Endometrium (tissue), 2 donors: ENCODE measurements around the gene RXRB.

Experiments
- FAIRE-seq: peaks from 2 replicates; lab custom pipeline; 2012; peaks lifted over from hg19 to GRCh38; lab: Jason Lieb, UNC
- donor health status: control.
- donor health status: control.

The RXRB gene

DNA sequence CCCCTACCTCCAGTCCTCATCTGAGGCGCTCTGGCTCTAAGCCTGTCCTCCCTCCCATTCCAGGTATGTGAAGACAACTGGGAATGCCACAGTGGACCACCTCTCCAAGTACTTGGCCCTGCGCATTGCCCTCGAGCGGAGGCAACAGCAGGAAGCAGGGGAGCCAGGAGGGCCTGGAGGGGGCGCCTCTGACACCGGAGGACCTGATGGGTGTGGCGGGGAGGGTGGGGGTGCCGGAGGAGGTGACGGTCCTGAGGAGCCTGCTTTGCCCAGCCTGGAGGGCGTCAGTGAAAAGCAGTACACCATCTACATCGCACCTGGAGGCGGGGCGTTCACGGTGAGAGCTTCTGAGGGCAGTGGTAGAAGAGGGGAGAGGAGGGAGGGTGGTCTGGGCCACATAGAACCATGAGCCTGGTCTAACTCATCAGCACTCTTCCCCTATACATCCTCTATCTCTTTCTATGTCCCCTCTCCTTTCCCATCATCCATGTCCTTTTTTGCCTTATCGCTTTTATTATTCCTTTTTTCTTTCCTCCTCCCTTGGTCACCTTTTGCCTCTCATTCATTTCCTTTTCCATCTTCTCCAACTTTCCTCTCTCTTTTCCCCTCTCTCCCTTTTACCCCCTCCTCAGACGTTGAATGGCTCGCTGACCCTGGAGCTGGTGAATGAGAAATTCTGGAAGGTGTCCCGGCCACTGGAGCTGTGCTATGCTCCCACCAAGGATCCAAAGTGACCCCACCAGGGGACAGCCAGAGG, 11.4 kb upstream of the RXRB start:
- FAIRE-seq: no peak

DNA sequence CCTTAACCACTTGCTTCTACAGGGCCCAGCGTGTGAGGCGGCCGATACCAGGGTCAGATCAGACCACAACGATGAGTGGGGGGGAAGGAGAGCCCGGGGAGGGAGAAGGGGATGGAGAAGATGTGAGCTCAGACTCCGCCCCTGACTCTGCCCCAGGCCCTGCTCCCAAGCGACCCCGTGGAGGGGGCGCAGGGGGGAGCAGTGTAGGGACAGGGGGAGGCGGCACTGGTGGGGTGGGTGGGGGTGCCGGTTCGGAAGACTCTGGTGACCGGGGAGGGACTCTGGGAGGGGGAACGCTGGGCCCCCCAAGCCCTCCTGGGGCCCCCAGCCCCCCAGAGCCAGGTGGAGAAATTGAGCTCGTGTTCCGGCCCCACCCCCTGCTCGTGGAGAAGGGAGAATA, 10.7 kb upstream of the RXRB start:
- no peak for FAIRE-seq

DNA sequence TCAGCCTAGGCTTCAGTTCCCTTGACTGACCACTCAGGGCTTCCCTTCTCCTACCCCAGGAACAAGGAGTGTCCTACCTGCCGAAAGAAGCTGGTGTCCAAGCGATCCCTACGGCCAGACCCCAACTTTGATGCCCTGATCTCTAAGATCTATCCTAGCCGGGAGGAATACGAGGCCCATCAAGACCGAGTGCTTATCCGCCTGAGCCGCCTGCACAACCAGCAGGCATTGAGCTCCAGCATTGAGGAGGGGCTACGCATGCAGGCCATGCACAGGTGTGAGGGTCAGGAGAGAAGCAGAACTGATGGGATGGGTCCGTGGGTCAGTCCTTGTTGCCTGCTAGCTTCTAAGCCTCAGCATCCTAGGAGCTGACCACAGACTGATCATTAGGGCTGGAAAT, 9.4 kb upstream of the RXRB start:
- no peak for FAIRE-seq

DNA sequence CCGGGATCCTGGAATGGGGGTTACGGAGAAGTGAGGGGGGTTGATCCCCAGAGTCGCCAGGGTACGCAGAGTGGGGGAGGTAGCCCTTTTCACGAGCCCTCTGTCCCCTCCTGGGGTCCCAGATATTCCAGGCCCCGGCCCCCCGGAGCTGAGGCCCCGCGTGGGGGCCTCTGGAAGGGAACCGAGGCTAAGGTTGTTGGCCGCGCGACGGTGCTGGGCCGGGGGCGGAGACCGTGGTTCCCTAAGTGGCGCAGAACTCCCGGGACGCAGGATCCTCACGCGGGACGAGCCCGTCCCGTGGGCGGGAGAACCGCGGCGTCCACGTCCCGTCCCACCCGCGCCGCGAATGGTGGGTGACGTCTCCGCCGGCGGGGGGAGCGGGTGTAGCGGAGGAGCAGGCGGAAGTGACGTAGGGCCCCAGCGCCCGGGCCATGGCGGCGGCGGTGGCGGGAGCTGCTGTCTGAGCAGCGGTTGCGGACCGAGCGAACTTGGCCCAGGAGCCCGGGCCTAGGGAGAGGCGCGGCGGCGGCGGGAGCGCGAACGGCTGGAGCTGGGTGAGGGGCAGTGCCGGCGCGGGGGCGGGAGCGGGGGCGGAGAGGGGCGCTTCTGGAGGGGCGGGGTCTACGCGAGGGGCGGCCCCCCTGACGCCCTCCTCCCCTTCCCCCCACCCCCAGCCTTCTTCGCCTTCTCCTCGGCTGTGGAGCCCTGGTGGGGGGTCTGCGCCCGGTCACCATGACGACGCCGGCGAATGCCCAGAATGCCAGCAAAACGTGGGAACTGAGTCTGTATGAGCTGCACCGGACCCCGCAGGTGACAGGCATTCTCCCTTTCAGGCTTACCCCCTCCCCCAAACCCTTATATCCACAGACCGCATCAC, 7.9 kb upstream of the RXRB start, which contains the start of gene RING1:
Gene RING1, plus strand, starts transcription at position 410 of the 877 bp plus-strand sequence. Its CDS starts 323 bp downstream, at position 733.
- no peak for FAIRE-seq

DNA sequence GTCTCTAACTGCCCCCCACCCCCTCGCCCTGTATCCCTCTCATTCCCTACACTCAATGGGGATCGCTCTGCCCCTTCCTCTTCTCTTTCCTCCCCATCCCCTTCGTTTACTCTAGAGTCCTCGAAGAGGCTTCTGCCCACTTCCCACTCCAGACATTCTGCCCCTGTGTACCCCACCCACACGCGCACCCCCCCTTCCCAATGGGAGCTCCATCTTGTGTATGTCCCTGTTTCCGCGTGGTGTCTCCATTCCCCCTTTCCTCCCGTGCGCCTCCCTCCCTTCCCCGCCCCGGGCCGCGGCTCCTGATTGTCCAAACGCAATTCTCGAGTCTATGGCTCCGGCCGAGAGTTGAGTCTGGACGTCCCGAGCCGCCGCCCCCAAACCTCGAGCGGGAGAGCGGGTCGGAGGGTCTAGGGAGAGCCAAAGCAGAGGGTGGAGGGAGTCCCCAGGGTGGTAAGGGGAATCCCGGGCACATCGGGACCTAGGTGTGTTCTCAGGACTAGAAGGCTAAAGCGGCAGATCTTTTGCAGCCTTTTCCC, 7.2 kb upstream of the RXRB start:
- FAIRE-seq: no peak

DNA sequence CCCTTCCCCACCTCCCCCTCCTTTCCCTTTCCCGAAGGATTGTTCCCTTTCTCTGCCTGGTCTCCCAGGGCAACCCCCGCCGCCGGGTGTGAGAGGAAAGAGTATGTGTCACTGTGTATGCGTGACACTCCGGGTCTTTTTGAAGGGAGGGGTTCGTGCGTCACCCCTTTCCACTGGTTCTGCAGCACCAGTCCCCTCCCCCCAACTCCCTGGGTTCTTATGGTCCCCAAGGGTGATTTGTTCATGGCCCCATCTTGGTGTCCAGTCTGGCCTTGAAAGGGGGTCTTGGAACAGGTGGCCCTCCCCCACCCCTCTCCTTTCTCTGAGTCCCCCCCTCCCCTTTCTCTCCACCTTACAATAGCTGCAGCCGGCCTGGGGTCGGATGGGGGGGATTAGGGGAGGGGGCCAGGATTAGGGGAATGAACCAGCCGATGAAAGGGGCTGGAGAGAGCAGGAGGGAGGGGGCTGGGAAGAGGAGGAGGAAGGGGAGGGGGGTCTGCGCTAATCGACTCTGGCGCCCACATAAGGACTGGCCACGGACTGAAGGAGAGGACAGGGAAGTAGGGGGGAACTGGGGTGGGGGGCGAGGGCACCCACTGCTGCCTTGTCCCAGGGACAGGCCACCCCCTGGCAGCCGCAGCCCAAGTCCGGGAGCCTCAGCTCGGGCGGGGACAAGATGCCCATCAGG, 6.5 kb upstream of the RXRB start:
- no peak for FAIRE-seq

DNA sequence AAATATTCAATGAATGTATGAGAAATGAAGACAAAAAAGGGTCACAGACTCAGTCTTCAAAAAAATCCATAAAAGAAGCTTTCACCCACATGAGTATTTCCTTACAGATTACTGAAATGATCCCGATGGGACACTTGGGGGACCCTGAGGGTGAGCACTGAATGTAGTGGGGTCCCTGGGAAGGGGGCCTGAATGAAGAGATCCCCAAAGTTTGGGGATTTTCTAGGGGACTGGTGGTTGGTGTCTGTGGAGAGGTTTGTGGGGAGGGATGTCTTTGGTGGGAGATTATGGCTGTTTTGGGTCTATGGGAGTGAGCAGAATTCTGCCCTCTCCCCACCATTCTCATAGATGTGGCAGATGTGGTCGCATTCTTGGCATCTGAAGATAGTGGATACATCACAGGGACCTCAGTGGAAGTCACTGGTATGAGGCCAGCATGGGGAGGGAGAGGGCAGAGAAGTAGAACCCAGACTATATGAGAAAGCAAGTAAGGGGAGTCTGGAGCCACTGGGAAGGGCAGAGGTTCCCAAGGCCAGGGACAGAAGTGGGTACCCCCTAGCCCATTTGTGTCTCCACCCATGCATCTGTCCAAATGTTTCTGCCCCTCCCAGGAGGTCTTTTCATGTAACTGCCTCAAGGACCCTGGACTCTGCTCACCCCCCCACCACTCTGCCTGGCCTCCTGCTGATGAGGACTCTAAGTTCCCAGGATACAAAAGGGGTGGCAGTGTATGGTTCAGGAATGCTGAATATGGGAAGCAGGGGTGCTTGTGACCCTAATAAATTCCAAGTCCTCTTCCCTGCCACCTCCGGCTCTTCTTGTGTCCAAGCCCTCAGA, 5.8 kb upstream of the RXRB start:
- no peak for FAIRE-seq

DNA sequence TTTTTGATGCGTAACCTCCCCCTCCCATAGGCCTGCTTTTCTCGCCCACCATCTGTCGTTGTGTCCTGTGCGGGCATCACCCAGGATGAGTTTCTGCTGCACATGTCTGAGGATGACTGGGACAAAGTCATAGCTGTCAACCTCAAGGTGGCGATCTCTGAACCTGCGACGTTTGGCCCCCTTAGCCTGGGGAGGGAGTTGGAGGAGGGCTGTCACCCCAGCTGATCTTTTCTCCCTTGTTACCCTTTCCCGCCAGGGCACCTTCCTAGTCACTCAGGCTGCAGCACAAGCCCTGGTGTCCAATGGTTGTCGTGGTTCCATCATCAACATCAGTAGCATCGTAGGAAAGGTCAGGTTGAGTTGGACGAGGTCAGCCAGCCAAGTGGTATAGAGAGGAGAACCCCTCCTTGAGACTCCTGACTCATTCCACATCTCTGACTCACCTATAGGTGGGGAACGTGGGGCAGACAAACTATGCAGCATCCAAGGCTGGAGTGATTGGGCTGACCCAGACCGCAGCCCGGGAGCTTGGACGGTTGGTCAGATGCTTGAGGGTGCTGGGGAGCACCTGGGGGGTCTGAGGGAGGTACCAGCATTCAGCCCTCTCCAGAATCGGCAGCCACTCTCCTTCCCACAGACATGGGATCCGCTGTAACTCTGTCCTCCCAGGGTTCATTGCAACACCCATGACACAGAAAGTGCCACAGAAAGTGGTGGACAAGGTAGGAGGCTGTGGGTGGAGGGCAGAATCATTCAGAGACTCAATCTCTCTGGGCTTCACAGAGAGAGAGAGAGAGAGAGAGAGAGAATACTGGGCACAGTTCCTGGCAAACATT, 4.9 kb upstream of the RXRB start:
- FAIRE-seq: no peak

DNA sequence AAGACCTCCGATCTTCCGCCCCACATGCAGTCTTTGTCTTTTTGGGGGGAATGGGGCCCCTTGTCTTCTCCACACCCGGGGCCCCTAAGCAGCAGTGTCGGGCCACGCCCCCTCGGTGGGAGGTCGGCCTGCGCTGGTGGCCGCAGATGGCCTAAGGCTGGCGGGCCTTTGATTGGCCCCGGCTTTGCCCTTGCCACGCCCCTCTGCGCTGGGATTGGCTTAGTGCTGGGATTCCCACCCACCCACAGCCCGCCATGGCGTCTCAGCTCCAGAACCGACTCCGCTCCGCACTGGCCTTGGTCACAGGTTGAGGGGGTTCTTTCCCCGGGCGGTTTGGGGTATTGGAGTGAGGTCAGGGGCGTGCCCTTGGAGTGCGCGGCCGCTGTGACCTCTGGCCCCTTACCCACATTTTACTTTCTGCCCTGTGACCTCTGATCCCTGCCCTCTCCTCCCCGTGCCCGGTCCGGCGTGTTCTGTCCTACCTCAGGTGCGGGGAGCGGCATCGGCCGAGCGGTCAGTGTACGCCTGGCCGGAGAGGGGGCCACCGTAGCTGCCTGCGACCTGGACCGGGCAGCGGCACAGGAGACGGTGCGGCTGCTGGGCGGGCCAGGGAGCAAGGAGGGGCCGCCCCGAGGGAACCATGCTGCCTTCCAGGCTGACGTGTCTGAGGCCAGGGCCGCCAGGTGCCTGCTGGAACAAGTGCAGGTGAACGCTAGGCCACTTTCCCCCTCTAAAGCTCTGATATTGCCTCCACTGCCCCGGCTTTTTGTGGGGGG, 4.1 kb upstream of the RXRB start, which contains the start of gene HSD17B8:
Gene HSD17B8, plus strand, starts transcription at position 241 of the 776 bp plus-strand sequence. Its CDS starts 14 bp downstream, at position 255.
- FAIRE-seq: no peak

DNA sequence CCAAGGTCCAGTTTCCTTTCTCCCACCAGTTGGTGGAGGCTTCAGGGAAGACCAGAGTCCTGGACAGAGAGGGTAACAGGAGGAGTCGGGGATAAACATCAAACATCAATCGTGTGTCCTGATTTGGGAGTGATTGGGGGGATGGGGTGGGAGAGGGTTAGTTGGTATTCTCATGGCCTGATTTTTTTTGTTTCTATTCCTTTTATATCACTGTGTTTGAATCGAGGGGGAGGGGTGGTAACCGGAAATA, 3.6 kb upstream of the RXRB start:
- no peak for FAIRE-seq

DNA sequence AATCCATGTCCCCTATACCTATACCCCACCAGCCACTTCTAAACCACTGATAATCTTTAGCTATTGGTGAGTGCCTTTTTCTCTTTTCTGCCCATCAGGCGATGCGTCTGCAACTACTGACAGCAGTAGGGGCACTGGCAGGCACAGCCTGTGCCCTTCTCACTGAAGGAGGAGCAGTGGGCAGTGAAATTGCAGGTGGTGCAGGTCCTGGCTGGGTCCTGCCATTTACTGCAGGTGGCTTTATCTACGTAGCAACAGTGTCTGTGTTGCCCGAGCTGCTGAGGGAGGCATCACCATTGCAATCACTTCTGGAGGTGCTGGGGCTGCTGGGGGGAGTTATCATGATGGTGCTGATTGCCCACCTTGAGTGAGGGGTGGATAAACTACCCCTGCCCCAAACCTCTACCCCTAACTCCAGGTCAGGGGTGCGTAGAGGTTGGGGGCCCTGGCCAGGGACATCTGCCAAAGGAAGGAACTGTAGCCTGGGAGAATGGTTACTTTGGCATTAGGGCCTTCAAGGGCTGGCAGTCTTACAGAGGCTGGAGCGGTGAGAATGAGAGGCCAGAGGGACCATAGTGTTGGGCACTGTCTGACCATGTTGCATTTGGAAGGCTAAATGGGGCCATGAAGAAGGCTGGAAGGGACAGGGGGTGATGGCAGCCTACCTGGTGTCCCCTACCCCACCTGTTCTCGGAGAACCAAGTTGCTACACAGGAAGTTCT, 3.1 kb upstream of the RXRB start:
- no peak for FAIRE-seq

DNA sequence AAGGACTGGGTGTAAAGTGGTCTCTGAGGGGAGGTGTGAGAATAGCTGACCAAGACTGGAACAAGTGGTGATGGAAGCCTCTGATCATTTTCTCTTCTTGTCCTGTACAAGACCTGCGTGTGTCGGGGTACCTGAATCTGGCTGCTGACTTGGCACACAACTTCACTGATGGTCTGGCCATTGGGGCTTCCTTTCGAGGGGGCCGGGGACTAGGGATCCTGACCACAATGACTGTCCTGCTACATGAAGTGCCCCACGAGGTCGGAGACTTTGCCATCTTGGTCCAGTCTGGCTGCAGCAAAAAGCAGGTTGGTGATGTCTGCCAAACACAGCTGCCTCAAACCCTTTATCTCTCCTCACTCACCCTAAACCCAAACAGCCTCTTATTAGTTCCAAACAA, 2.3 kb upstream of the RXRB start:
- no peak for FAIRE-seq

DNA sequence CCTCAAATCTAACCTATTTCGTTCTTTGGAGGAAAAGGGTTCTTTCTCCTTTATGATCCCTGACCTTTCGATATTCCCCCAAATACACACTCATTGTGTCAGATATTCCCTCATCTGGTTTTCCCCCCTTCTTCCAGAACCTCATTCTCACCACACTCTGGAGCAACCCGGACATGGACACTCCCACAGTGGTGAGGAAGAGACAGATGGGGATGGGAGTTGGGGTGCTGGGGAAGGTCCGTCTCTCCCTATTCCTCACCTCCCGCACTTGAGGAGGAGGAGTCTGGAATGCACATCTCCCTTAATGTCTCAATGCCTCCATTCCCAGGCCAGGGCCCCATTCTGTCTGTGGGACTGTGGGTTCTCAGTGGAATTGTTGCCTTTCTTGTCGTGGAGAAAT, 1.5 kb upstream of the RXRB start:
- no peak for FAIRE-seq

DNA sequence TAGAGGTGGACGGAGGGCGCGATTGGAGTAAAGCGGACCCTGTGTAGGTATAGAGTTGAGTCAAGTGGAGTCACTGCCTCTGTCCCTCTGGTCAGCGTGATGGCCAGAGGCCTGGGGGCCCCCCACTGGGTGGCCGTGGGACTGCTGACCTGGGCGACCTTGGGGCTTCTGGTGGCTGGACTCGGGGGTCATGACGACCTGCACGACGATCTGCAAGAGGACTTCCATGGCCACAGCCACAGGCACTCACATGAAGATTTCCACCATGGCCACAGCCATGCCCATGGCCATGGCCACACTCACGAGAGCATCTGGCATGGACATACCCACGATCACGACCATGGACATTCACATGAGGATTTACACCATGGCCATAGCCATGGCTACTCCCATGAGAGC, 681 bp upstream of the RXRB start:
- no peak for FAIRE-seq

DNA sequence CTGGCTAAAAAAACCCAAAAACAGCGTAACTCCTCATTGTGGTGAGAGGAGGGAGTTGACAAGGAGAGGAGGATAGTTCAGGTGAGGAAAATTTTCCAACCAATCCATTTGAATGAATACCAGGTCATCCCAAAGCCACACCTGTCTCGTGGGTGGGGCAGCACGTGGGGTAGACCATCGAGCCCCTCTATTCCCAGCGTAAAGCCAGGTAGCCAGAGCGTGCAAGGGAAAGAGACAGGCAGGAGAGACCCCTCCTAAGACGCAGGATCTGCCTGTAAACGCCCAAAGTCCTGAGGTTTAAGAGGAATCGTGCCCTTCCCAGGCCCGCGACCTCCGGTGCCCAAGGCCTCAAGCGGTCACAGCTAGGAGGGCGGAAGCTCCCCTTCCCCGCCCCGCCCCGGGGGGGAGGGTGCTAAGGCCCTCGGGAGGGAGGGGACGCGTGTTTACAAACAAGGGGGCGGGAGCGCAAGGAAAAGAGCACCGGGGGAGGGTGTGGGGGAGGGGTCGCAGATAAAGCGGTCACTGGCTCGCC, 712 bp downstream of the RXRB start:
- no peak for FAIRE-seq

DNA sequence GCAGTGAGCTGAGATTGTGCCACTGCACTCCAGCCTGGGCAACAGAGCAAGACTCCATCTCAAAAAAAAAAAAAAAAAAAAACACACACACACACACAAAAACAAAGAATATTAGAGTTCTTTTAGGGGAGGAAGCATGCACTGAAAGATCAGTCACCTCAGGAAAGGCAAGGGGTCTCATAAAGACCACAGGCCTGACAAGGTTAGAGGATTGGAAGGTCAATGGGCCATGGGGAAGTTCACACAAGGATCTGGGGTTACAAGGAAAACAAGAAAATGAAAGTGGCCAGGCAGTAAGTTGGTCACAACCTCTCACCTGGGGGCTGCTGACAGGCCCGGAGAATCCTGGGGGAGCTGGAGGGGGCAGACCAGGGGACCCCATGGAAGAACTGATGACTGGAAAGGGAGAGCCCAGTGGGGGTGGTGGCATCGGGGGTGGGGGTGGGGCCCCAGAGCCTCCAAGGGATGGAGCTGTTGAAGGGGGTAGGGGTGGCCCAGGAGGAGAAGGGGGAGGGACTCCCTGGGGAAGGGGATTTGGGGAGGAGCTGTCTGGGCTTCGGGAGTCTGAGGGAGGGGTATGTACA, 1.5 kb downstream of the RXRB start:
- FAIRE-seq: no peak

DNA sequence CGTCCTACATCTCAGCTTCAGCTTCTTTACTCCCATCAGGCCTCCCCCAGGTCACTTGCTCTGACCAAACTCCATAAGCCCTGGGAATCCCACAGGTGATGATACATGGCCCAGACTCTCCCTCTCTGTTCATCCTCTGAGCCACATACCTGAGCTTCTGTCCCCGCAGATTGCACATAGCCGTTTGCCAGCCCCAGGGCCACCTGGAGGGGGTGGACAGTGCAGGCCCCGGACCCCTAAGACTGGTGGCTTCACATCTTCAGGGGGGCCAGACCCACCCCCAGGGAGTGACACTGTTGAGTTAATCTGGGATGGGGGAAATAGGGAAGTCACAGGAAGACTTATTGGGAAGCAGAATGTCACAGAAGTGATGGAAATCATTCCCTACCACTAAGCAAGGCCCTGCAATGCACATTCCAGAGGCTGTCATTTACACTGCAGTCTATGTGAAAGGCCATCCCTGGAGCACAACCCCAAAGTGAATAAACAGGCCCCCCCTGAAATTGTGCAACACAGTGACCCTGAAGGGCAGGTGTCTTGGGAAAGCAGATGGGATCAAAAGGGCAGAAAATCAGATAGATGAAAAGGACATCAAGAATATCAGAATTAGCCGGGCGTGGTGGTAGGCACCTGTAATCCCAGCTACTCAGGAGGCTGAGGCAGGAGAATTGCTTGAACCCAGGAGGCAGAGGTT, 2.2 kb downstream of the RXRB start:
- no peak for FAIRE-seq

DNA sequence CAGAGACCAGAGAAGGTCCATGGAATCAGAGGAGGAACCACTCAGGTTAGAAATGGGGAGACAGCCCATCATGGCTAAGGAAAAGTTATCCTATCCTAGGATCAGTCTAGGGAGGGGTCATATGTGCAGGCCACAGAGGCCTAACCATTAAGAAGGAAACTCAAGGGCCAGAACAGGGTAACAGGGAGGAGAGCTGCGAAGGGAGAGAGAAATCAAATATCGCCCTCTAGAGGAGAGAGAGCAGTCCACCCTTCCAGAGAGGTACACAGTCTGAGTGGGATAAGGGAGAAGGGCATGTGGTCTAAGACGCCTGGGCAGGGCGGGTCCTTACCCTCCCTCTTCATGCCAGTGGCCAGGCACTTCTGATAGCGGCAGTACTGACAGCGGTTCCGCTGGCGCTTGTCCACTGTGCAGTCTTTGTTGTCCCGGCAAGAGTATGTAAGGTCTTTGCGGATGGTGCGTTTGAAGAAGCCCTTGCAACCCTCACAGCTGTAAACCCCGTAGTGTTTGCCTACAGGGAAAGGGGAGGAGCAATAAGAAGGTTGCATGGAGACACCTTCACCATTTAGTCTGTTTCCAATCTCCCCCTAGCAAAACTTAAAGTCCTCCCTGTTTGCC, 2.9 kb downstream of the RXRB start:
- FAIRE-seq: no peak
